ENCODE results near the gene ACP7.
"Not testable (repeated sequence)": the region's sequence is repeated elsewhere in the genome, so short reads cannot be mapped to it uniquely, and the experiment has no call there.

ACP7 gene

GRCh38 chr19:39067104-39067503 is 17.1 kb upstream of the ACP7 start:
- no peak for ATAC-seq
- TF ChIP-seq ESRRG (CRISPR knock-in tag; IDR thresholded peaks at IDR 0.05) (no peak), ZC3H10 (CRISPR knock-in tag; IDR thresholded peaks at IDR 0.05) (no peak), CREB5 (CRISPR knock-in tag; IDR thresholded peaks at IDR 0.05; ENCODE audit: low read depth) (no peak), TSHZ2 (CRISPR knock-in tag; IDR thresholded peaks at IDR 0.05) (no peak), CSRNP3 (CRISPR knock-in tag; IDR thresholded peaks at IDR 0.05) (no peak), ZNF565 (CRISPR knock-in tag; conservative IDR thresholded peaks at IDR 0.05; ENCODE audit: low read depth) (no peak), ZFP3 (CRISPR knock-in tag; IDR thresholded peaks at IDR 0.05) (no peak), TCF4 (CRISPR knock-in tag; IDR thresholded peaks at IDR 0.05; ENCODE audit: borderline replicate concordance) (no peak), OSR1 (CRISPR knock-in tag; IDR thresholded peaks at IDR 0.05) (no peak)

- ATAC-seq: not testable (repeated sequence)
Observed at GRCh38 chr19:39068259-39068658, 15.9 kb upstream of the ACP7 start.

- ATAC-seq: no peak
- TF ChIP-seq PATZ1 (CRISPR knock-in tag; IDR thresholded peaks at IDR 0.05; ENCODE audit: borderline replicate concordance) (no peak), ZNF565 (CRISPR knock-in tag; conservative IDR thresholded peaks at IDR 0.05; ENCODE audit: low read depth) (no peak), ZNF8 (CRISPR knock-in tag; IDR thresholded peaks at IDR 0.05) (no peak), CSRNP3 (CRISPR knock-in tag; IDR thresholded peaks at IDR 0.05) (no peak), TCF4 (CRISPR knock-in tag; IDR thresholded peaks at IDR 0.05; ENCODE audit: borderline replicate concordance) (no peak), PPARA (CRISPR knock-in tag; IDR thresholded peaks at IDR 0.05; ENCODE audit: borderline replicate concordance) (no peak), GLIS3 (CRISPR knock-in tag; IDR thresholded peaks at IDR 0.05) (no peak), ISL1 (CRISPR knock-in tag; IDR thresholded peaks at IDR 0.05) (no peak), ARNTL (CRISPR knock-in tag; IDR thresholded peaks at IDR 0.05; ENCODE audit: borderline replicate concordance, low read depth) (no peak), ZFP30 (CRISPR knock-in tag; IDR thresholded peaks at IDR 0.05) (no peak), ZC3H10 (CRISPR knock-in tag; IDR thresholded peaks at IDR 0.05) (no peak), POU6F1 (CRISPR knock-in tag; IDR thresholded peaks at IDR 0.05; ENCODE audit: borderline replicate concordance, low read depth) (no peak), TSHZ2 (CRISPR knock-in tag; IDR thresholded peaks at IDR 0.05) (no peak), OSR1 (CRISPR knock-in tag; IDR thresholded peaks at IDR 0.05) (no peak), TOX (CRISPR knock-in tag; IDR thresholded peaks at IDR 0.05; ENCODE audit: borderline replicate concordance) (no peak)
Observed at GRCh38 chr19:39070888-39071287, 13.3 kb upstream of the ACP7 start.
